GM06990 (cell line): ENCODE results near the gene DNPH1.

Source experiments
- DNase-seq: peaks from one replicate; pipeline ENCODE4 v3.0.0-alpha.2; 2011; ENCODE audit not compliant: insufficient read length; ENCODE audit errors: extremely low read depth
- H3K27me3 ChIP-seq: replicated peaks from 2 replicates; pipeline ENCODE4 v1.6.0; 2011; ENCODE audit warnings: low read length; ENCODE audit not compliant: control insufficient read depth, insufficient read depth
- H3K36me3 ChIP-seq: 2 replicates; pipeline ENCODE4 v1.5.1; 2011; ENCODE audit warnings: low read length; ENCODE audit not compliant: control insufficient read depth, insufficient read depth
- H3K4me3 ChIP-seq: replicated peaks from 2 replicates; pipeline ENCODE4 v1.5.1; 2011; ENCODE audit warnings: low read depth, mild to moderate bottlenecking, control low read depth, low read length
- TF ChIP-seq, protein P1 (sequence below): IDR thresholded peaks from 2 replicates; pipeline ENCODE4 v1.5.1; 2011; ENCODE audit warnings: low read length, control low read depth, mild to moderate bottlenecking, inconsistent platforms; ENCODE audit not compliant: insufficient read depth, poor library complexity, severe bottlenecking

The DNPH1 gene

DNA sequence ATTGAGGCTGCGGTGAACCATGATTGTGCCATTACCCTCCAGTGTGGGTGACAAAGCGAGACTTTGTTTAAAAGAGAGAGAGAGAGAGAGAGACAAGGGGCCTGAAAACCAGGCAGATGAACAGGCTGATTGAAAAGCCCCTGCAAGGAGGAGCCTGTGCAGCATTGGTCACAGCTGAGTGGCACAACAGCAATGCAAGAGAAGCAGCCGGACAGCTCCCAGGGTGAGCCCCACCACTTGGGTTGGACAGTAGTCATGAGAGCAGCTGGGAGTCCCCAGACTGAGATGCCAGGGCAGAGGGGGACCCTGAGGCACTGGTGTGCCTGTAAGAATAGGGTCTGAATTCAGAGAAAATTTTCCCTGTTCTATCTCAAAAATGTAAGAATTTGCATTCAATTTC is 10.2 kb downstream of the DNPH1 start:
- TF ChIP-seq, protein P1, sequence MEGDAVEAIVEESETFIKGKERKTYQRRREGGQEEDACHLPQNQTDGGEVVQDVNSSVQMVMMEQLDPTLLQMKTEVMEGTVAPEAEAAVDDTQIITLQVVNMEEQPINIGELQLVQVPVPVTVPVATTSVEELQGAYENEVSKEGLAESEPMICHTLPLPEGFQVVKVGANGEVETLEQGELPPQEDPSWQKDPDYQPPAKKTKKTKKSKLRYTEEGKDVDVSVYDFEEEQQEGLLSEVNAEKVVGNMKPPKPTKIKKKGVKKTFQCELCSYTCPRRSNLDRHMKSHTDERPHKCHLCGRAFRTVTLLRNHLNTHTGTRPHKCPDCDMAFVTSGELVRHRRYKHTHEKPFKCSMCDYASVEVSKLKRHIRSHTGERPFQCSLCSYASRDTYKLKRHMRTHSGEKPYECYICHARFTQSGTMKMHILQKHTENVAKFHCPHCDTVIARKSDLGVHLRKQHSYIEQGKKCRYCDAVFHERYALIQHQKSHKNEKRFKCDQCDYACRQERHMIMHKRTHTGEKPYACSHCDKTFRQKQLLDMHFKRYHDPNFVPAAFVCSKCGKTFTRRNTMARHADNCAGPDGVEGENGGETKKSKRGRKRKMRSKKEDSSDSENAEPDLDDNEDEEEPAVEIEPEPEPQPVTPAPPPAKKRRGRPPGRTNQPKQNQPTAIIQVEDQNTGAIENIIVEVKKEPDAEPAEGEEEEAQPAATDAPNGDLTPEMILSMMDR, result no peak
- H3K4me3 ChIP-seq, result no peak overlapping the region
- H3K36me3 ChIP-seq, result peaks cover 43% of the 10 kb centered on the region
- H3K27me3 ChIP-seq, result no peaks in the 10 kb centered on the region
- DNase-seq, result no peak

DNA sequence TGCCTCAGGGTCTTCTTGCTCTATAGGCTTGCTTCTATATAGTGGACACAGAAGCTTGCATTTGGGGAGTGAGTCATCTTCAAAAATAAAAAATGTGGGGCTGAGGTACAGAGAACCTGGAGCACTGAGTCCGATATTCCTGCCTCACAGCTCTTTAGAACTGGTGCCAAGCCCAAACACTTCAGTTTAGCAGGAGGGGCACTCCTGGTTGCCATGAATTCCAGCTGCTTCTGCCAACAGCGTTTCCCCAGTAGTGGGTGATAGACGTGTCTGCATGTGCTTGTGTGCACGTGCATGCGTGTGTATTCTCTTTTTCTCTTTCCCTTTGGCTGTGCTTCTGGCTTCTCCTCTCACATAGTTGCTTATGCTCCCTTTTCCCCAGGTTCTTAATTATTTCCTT is 11.9 kb downstream of the DNPH1 start:
- Histone ChIP-seq H3K36me3 (peaks cover 33% of the 10 kb centered on the region), H3K27me3 (no peaks in the 10 kb centered on the region), H3K4me3 (no peak overlapping the region)
- DNase-seq, result no peak
- TF ChIP-seq, protein P1, result no peak

DNA sequence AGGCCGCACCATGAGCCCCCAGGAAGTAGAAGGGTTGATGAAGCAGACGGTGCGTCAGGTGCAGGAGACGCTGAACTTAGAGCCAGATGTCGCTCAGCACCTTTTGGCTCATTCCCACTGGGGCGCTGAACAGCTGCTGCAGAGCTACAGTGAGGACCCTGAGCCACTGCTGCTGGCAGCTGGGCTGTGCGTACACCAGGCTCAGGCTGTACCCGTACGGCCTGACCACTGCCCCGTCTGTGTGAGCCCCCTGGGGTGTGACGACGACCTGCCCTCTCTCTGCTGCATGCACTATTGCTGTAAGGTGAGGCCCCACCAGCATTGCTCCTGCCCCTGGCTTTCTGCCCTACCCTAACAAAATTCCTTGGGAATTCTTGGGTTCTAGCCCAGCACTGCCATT is 13.1 kb downstream of the DNPH1 start:
- no peaks in the 10 kb centered on the region for H3K27me3 ChIP-seq
- H3K4me3 ChIP-seq, result no peak overlapping the region
- no peak for DNase-seq
- peaks cover 30% of the 10 kb centered on the region for H3K36me3 ChIP-seq
- TF ChIP-seq, protein P1, result no peak

DNA sequence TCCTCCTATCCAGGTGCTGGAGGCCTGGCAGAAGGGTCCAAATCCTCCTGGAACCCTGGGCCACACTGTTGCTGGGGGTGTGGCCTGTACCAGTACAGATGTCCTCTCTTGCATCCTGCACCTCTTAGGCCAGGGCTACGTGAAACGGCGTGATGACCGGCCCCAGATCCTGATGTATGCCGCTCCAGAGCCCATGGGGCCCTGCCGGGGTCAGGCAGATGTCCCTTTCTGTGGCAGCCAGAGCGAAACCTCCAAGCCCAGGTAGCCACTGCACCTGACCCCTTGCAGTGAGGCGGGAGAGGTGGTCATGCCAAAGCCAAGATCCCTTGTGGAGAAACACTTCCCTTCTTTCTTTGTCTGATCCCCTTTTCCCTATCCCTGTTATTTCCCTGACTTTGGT is 14.2 kb downstream of the DNPH1 start:
- Histone ChIP-seq H3K27me3 (no peaks in the 10 kb centered on the region), H3K36me3 (peaks cover 22% of the 10 kb centered on the region), H3K4me3 (no peak overlapping the region)
- TF ChIP-seq, protein P1, result no peak
- no peak for DNase-seq

DNA sequence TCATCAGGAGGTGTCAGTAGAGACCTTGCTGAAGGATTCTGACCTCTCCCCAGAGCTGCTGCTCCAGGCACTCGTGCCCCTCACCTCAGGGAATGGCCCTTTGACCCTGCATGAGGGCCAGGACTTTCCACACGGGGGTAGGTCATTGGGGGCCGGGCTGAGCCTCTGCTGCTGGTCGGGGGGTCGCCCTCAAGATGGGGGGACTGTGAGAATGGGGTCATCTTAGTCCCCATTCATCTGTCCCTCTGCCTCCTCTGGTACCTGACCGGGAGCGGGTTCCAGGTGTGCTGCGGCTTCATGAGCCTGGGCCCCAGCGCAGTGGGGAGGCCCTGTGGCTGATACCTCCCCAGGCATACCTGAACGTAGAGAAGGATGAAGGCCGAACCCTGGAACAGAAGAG is 15.8 kb downstream of the DNPH1 start:
- Histone ChIP-seq H3K4me3 (no peak overlapping the region), H3K36me3 (peaks cover 19% of the 10 kb centered on the region), H3K27me3 (no peaks in the 10 kb centered on the region)
- TF ChIP-seq, protein P1, result no peak
- DNase-seq, result no peak

DNA sequence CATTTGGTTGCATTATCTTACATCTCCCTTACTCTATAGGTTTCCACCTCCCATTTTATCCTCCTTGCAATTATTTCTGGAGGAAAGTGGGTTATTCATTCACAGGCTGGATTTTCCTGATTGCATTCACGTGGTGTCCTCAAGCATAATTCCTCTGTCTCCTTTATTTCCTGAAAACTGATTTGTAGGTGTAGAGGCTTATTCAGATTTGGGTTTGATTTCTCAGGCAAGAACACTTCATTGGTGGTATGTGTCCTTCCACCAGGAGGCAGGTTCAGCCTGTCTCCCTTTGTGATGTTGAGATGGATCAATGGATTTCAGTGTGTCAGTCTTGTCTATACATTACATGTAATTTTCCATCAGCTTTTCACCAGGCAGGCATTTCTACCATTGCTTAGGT is 17.3 kb downstream of the DNPH1 start:
- Histone ChIP-seq H3K4me3 (no peak overlapping the region), H3K27me3 (no peaks in the 10 kb centered on the region), H3K36me3 (peaks cover 15% of the 10 kb centered on the region)
- TF ChIP-seq, protein P1, result no peak
- DNase-seq, result no peak
